Measurements from ENCODE around the gene BOD1.

BOD1 gene

GRCh38 chr5:173616577-173617118 lies at the start of gene BOD1:
TSS of gene BOD1 (minus strand) at chr5:173616650. CDS start at chr5:173616436, 214 bp downstream.
- peak; percentile 97 for DNase-seq

- no peak for DNase-seq
Measured at GRCh38 chr5:173665326-173665725, 48.9 kb upstream of the BOD1 start.

GRCh38 chr5:173664154-173664526 lies 47.7 kb upstream of the BOD1 start:
- no peak for DNase-seq

GRCh38 chr5:173663352-173664153 lies 47.1 kb upstream of the BOD1 start:
- no peak for DNase-seq

GRCh38 chr5:173662581-173663351 lies 46.3 kb upstream of the BOD1 start:
- DNase-seq: no peak

- DNase-seq: no peak
Measured at GRCh38 chr5:173660481-173661280, 44.2 kb upstream of the BOD1 start.

GRCh38 chr5:173659423-173659822 lies 43.0 kb upstream of the BOD1 start:
- no peak for DNase-seq

- no peak for DNase-seq
Measured at GRCh38 chr5:173657741-173658356, 41.4 kb upstream of the BOD1 start.

GRCh38 chr5:173655196-173655797 lies 38.8 kb upstream of the BOD1 start:
- no peak for DNase-seq

GRCh38 chr5:173653822-173654523 lies 37.5 kb upstream of the BOD1 start:
- DNase-seq: no peak

GRCh38 chr5:173648308-173648866 lies 31.9 kb upstream of the BOD1 start:
- no peak for DNase-seq

GRCh38 chr5:173646692-173647091 lies 30.2 kb upstream of the BOD1 start:
- no peak for DNase-seq

GRCh38 chr5:173645890-173646574 lies 29.6 kb upstream of the BOD1 start:
- DNase-seq: no peak

- no peak for DNase-seq
Measured at GRCh38 chr5:173645437-173645807, 29.0 kb upstream of the BOD1 start.

GRCh38 chr5:173644673-173645436 lies 28.4 kb upstream of the BOD1 start:
- no peak for DNase-seq

GRCh38 chr5:173643964-173644363 lies 27.5 kb upstream of the BOD1 start:
- no peak for DNase-seq

GRCh38 chr5:173642895-173643481 lies 26.5 kb upstream of the BOD1 start:
- no peak for DNase-seq

GRCh38 chr5:173642191-173642816 lies 25.9 kb upstream of the BOD1 start:
- DNase-seq: no peak
